Measurements from ENCODE around the gene PDSS2.

The PDSS2 gene

DNA sequence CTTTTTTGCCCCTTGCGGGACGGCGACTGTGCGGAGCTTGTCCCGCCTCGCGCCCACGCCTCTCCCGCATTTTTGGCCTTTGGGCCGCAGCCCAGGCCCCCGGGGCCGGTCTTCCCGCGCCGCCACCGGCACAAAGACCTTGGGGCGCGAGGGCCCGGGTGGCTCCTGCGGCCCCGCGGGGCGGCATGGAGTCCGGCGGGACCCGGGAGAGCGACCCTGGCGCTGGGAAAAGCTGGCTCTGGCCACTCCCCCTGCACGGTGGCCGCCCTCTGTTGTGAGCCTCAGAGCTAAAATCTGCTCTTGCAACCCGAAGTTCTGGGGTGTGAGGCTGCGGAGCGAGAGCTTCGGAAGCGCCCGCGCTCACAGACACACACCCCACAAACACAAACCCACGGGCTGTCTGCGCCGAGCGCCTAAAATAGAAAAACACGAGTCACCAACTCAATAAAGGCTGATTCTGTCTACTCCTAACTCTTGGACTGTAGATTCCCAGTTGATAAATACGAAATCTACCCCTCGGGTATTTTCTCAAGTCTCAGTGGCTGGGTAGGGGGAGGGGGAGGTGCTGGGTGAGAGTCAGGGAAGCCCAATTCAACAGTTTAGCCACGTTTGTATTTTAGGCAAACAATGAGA, 343.6 kb downstream of the PDSS2 start:
- Mint-ChIP-seq H3K27me3 (peaks cover 14% of the 10 kb centered on the region), H3K36me3 (ENCODE audit: insufficient read depth) (peaks cover 3% of the 10 kb centered on the region), H3K9me3 (no peaks in the 10 kb centered on the region), H3K4me3 (peak overlapping the region; percentile 73), H3K27ac (ENCODE audit: low read depth) (no peak overlapping the region), H3K4me1 (peaks cover 12% of the 10 kb centered on the region)
- ATAC-seq (replicated peaks; ENCODE audit: extremely low read depth, poor library complexity, severe bottlenecking) (no peak), DNase-seq (ENCODE audit: low spot score in 2 of 2) (no peak)

DNA sequence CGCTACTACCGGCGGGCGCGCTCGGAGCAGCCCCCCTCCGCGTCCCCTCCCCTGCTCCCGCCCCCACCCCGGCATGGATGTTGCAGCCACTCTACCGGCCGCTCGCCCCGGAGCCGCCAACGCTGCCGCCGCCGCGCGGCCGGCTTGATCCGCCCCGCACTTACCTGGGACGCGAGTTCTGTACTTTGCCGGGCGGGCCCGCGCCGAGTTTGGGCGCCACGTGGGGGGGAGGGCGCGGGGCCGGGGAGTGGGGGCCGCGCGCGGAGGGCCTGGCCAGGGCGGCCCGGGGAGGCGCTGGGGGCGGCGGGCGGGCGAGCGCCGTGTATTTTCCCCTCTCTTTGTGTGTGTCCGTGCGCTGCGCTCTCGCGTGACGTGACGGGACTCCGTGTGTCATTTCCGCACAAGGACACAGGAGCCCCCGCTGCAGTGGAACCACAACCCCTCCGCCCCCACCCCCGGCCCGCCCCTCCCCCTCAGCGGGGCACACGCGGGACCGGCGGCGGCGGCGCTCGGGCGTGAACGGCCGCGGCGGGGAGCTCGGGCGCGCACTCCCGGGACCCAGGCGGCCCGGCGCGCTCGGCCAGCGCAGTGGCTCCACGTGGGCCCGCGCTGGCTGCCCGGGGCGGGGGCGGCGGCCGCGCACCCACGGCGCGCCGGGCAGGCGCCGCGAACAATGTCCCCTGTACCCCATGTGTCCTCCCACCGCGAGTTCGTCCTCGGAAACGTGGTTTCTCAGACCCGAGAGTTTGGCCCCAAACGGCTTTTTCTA, 344.3 kb downstream of the PDSS2 start, which contains the start of gene BEND3:
Gene BEND3 (minus strand): TSS at position 590 of the 769 bp plus-strand sequence. CDS start 16,230 bp downstream, outside the sequence.
- Mint-ChIP-seq H3K4me1 (peaks cover 12% of the 10 kb centered on the region), H3K9me3 (no peaks in the 10 kb centered on the region), H3K36me3 (ENCODE audit: insufficient read depth) (peaks cover 3% of the 10 kb centered on the region), H3K27me3 (peaks cover 14% of the 10 kb centered on the region), H3K4me3 (peak within 1 kb of the TSS; percentile 73), H3K27ac (ENCODE audit: low read depth) (no peak within 1 kb of the TSS)
- ATAC-seq (replicated peaks; ENCODE audit: extremely low read depth, poor library complexity, severe bottlenecking) (peak; percentile 29), DNase-seq (ENCODE audit: low spot score in 2 of 2) (no peak)

GRCh38 chr6:107114213-107114925, 345.0 kb downstream of the PDSS2 start:
- H3K4me3 Mint-ChIP-seq = peak overlapping the region; percentile 73
- H3K36me3 Mint-ChIP-seq (ENCODE audit: insufficient read depth) = peaks cover 3% of the 10 kb centered on the region
- peaks cover 12% of the 10 kb centered on the region for H3K4me1 Mint-ChIP-seq
- H3K27ac Mint-ChIP-seq (ENCODE audit: low read depth) = no peak overlapping the region
- peaks cover 14% of the 10 kb centered on the region for H3K27me3 Mint-ChIP-seq
- no peaks in the 10 kb centered on the region for H3K9me3 Mint-ChIP-seq
- DNase-seq (ENCODE audit: low spot score in 2 of 2) (peak; percentile 42 to 55), ATAC-seq (replicated peaks; ENCODE audit: extremely low read depth, poor library complexity, severe bottlenecking) (peak; percentile 63)

GRCh38 chr6:107110200-107110599, 349.2 kb downstream of the PDSS2 start:
- Mint-ChIP-seq H3K4me3 (no peak overlapping the region), H3K9me3 (no peaks in the 10 kb centered on the region), H3K27ac (ENCODE audit: low read depth) (no peak overlapping the region), H3K36me3 (ENCODE audit: insufficient read depth) (peaks cover 2% of the 10 kb centered on the region), H3K4me1 (no peaks in the 10 kb centered on the region), H3K27me3 (no peaks in the 10 kb centered on the region)
- no peak for ATAC-seq (replicated peaks; ENCODE audit: extremely low read depth, poor library complexity, severe bottlenecking)
- DNase-seq (ENCODE audit: low spot score in 2 of 2) = no peak

- Mint-ChIP-seq H3K4me1 (no peaks in the 10 kb centered on the region), H3K27me3 (no peaks in the 10 kb centered on the region), H3K36me3 (ENCODE audit: insufficient read depth) (no peaks in the 10 kb centered on the region), H3K4me3 (no peak overlapping the region), H3K27ac (ENCODE audit: low read depth) (no peak overlapping the region), H3K9me3 (no peaks in the 10 kb centered on the region)
- DNase-seq (ENCODE audit: low spot score in 2 of 2) = no peak
- ATAC-seq (replicated peaks; ENCODE audit: extremely low read depth, poor library complexity, severe bottlenecking) = no peak
These were observed 351.0 kb downstream of the PDSS2 start for GRCh38 chr6:107108201-107108890.

GRCh38 chr6:107107791-107108190, 351.6 kb downstream of the PDSS2 start:
- DNase-seq (ENCODE audit: low spot score in 2 of 2) = no peak
- H3K4me3 Mint-ChIP-seq = no peak overlapping the region
- no peaks in the 10 kb centered on the region for H3K36me3 Mint-ChIP-seq (ENCODE audit: insufficient read depth)

GRCh38 chr6:107106165-107106564, 353.2 kb downstream of the PDSS2 start:
- no peak overlapping the region for H3K4me3 Mint-ChIP-seq
- no peaks in the 10 kb centered on the region for H3K36me3 Mint-ChIP-seq (ENCODE audit: insufficient read depth)
- no peak overlapping the region for H3K27ac Mint-ChIP-seq (ENCODE audit: low read depth)
- DNase-seq (ENCODE audit: low spot score in 2 of 2) (no peak), ATAC-seq (replicated peaks; ENCODE audit: extremely low read depth, poor library complexity, severe bottlenecking) (no peak)
- no peaks in the 10 kb centered on the region for H3K9me3 Mint-ChIP-seq
- no peaks in the 10 kb centered on the region for H3K27me3 Mint-ChIP-seq
- no peaks in the 10 kb centered on the region for H3K4me1 Mint-ChIP-seq

More at GRCh38 chr6:107107791-107108190, 351.6 kb downstream of the PDSS2 start:
- no peak for ATAC-seq (replicated peaks; ENCODE audit: extremely low read depth, poor library complexity, severe bottlenecking)
- H3K27me3 Mint-ChIP-seq = no peaks in the 10 kb centered on the region
- no peaks in the 10 kb centered on the region for H3K4me1 Mint-ChIP-seq
- no peak overlapping the region for H3K27ac Mint-ChIP-seq (ENCODE audit: low read depth)
- no peaks in the 10 kb centered on the region for H3K9me3 Mint-ChIP-seq

DNA sequence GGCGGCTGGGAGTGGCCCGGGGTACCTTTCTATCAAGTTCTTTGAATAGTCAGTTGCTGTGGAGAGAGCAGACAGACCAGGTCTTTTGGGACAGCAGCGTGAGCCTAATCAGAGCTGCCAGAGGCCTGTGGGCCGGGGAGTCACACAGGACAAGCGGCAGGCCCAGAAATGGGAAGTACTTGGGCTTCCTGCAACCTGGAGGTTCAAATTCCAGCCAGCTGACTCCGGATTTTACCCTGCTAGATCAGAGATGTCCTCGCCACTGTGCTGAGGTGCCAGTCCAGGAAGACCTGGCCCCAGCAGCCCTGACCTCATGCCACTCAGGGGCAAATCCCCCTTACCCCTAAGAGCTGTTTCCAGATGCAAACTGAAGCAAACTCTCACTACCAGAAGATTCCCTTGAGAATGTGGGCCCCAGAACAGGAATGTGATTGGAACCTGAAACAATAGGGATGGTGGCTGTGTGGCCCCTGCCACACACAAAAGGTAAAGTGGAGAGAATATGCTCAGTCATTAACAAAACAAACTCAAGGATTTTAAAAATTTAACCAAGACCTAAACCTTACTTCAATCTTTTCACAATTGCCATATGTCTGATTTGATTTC, 353.8 kb downstream of the PDSS2 start:
- Mint-ChIP-seq H3K4me3 (no peak overlapping the region), H3K9me3 (no peaks in the 10 kb centered on the region), H3K36me3 (ENCODE audit: insufficient read depth) (no peaks in the 10 kb centered on the region), H3K4me1 (no peaks in the 10 kb centered on the region), H3K27me3 (no peaks in the 10 kb centered on the region), H3K27ac (ENCODE audit: low read depth) (no peak overlapping the region)
- ATAC-seq (replicated peaks; ENCODE audit: extremely low read depth, poor library complexity, severe bottlenecking) (no peak), DNase-seq (ENCODE audit: low spot score in 2 of 2) (no peak)

DNA sequence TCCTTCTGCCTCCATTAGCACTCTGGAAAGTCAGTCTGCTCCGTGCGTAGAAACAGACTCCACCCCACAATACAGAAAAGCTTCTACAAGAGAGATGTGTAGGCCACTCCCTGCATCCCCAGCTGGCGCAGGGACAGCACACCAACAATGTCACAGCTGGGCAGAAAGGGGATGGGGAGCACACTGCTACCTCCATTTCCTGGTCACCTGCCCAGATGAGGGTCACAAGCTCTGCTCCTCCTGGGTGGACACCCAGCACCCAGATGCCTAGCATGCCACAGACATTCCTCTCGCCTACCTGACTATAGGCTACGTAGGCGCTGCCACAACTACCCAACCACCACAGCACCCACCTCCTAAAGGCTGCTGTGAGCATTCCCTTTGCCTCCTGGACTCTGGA, 356.3 kb downstream of the PDSS2 start:
- no peaks in the 10 kb centered on the region for H3K27me3 Mint-ChIP-seq
- no peaks in the 10 kb centered on the region for H3K9me3 Mint-ChIP-seq
- H3K4me3 Mint-ChIP-seq = no peak overlapping the region
- no peak for ATAC-seq (replicated peaks; ENCODE audit: extremely low read depth, poor library complexity, severe bottlenecking)
- no peaks in the 10 kb centered on the region for H3K4me1 Mint-ChIP-seq
- H3K36me3 Mint-ChIP-seq (ENCODE audit: insufficient read depth) = no peaks in the 10 kb centered on the region
- no peak for DNase-seq (ENCODE audit: low spot score in 2 of 2)
- no peak overlapping the region for H3K27ac Mint-ChIP-seq (ENCODE audit: low read depth)
